ENCODE data around the gene DOCK1. TPM values are rescaled to one million over a fixed set of nuclear protein-coding genes. Genes with fewer than 3 reads are reported as not detected.

DOCK1 gene
- total RNA-seq, 2 experiments from 2014 or later = not detected

DNA sequence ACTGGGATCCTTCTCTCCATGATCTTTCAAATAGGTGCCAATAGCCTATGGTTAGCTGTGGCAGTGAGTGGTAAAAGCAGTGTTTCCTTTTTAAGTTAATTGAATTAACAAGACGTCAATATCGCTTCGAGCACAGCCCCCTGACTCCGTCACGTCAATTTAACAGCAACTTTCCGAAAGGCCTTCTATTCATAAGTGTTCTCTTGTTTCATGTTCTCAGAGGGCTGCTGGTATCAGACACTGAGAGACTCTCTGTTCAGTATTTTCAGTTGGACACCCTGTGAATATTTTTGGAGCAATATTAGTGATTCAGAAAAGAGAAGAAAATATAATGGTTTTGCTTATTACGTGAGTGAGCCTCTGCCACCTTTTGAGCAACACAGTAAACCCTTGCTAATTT is 465.4 kb downstream of the DOCK1 start:
- Histone ChIP-seq H3K27ac (ENCODE audit: low read depth in 1 of 2, low read length in 2 of 2) (no peak overlapping the region), H3K36me3 (ENCODE audit: insufficient read depth, low read length) (no peaks in the 10 kb centered on the region), H3K4me3 (ENCODE audit: low read length) (no peak overlapping the region), H3K4me1 (ENCODE audit: insufficient read depth, low read length) (no peaks in the 10 kb centered on the region), H3K9me3 (ENCODE audit: control insufficient read depth in 1 of 2, insufficient read depth in 1 of 2, low read length in 2 of 2) (no peaks in the 10 kb centered on the region), H3K27me3 (ENCODE audit: control insufficient read depth in 1 of 2, insufficient read depth in 2 of 2, low read length in 2 of 2) (no peaks in the 10 kb centered on the region)
- Mint-ChIP-seq H3K9me3 (no peaks in the 10 kb centered on the region), H3K4me3 (no peak overlapping the region), H3K27me3 (peaks cover 23% of the 10 kb centered on the region), H3K36me3 (ENCODE audit: low read depth) (no peaks in the 10 kb centered on the region), H3K4me1 (ENCODE audit: low read depth) (no peaks in the 10 kb centered on the region), H3K27ac (no peak overlapping the region)
- CTCF ChIA-PET = no interaction called here
- intact Hi-C loops (cut with DNase I, micrococcal nuclease) = no loop called here
- TF ChIP-seq, protein P1, sequence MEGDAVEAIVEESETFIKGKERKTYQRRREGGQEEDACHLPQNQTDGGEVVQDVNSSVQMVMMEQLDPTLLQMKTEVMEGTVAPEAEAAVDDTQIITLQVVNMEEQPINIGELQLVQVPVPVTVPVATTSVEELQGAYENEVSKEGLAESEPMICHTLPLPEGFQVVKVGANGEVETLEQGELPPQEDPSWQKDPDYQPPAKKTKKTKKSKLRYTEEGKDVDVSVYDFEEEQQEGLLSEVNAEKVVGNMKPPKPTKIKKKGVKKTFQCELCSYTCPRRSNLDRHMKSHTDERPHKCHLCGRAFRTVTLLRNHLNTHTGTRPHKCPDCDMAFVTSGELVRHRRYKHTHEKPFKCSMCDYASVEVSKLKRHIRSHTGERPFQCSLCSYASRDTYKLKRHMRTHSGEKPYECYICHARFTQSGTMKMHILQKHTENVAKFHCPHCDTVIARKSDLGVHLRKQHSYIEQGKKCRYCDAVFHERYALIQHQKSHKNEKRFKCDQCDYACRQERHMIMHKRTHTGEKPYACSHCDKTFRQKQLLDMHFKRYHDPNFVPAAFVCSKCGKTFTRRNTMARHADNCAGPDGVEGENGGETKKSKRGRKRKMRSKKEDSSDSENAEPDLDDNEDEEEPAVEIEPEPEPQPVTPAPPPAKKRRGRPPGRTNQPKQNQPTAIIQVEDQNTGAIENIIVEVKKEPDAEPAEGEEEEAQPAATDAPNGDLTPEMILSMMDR (IDR thresholded peaks at IDR 0.05) = no peak
- no peak for DNase-seq
- no peak for ATAC-seq (ENCODE audit: poor library complexity)
- POLR2A ChIA-PET = no interaction called here

DNA sequence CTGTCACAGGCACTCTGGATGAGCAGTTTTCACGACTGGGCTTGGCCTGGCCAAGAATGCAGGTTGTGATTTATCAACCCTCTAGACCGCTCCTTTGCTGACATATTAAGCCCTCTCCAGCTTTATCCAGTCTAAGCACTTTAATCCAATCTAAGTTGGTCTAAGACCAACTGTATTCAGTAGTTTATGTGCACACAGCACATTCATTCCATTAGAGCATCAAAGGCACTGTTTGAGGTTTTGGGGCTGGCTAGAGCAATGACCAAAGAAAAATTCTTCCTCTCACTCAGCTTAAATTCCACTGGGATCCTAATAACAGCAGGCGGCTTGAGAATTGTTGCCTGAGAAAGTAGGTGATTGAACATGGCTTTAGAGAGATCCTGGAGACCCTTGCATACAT is 467.1 kb downstream of the DOCK1 start:
- CTCF ChIA-PET = no interaction called here
- H3K4me1 Mint-ChIP-seq (ENCODE audit: low read depth) = no peaks in the 10 kb centered on the region
- Histone ChIP-seq H3K4me3 (ENCODE audit: low read length) (no peak overlapping the region), H3K27ac (ENCODE audit: low read depth in 1 of 2, low read length in 2 of 2) (no peak overlapping the region), H3K4me1 (ENCODE audit: insufficient read depth, low read length) (no peaks in the 10 kb centered on the region), H3K36me3 (ENCODE audit: insufficient read depth, low read length) (no peaks in the 10 kb centered on the region), H3K27me3 (ENCODE audit: control insufficient read depth in 1 of 2, insufficient read depth in 2 of 2, low read length in 2 of 2) (no peaks in the 10 kb centered on the region), H3K9me3 (ENCODE audit: control insufficient read depth in 1 of 2, insufficient read depth in 1 of 2, low read length in 2 of 2) (no peaks in the 10 kb centered on the region)
- peaks cover 23% of the 10 kb centered on the region for H3K27me3 Mint-ChIP-seq
- DNase-seq (no peak), ATAC-seq (ENCODE audit: poor library complexity) (no peak)
- H3K36me3 Mint-ChIP-seq (ENCODE audit: low read depth) = no peaks in the 10 kb centered on the region
- no peak overlapping the region for H3K27ac Mint-ChIP-seq
- intact Hi-C loops (cut with DNase I, micrococcal nuclease) = no loop called here
- no peak overlapping the region for H3K4me3 Mint-ChIP-seq
- TF ChIP-seq, protein P1 (IDR thresholded peaks at IDR 0.05) = no peak
- POLR2A ChIA-PET = no interaction called here
- no peaks in the 10 kb centered on the region for H3K9me3 Mint-ChIP-seq

DNA sequence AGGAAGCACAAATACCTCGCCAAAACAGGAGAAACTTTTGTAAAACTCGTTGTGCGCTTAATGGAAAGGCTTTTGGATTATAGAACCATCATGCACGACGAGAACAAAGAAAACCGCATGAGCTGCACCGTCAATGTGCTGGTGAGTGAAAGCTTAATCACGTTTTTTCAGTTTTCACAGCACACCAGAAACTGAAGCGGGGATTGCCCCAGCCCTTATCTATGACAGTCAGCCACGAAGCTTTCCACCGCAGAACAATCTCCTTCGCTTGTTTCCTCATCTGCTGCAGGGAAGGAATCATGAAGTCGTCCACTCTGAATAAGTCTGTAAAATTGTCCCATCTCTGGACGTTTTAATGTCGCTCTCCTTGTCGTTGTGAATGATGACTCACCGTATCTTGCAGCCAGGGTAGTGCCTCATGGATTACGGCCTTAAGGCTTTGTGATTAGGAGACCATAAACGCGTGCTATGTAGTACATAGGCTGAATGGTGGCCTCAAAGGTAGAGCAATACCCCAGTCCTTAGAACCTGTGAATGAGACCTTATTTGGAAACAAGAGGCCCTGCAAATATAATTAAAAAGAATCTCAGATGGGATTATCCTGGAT is 468.9 kb downstream of the DOCK1 start:
- H3K9me3 Mint-ChIP-seq = no peaks in the 10 kb centered on the region
- H3K36me3 ChIP-seq (ENCODE audit: insufficient read depth, low read length) = no peaks in the 10 kb centered on the region
- no peaks in the 10 kb centered on the region for H3K4me1 ChIP-seq (ENCODE audit: insufficient read depth, low read length)
- no peak overlapping the region for H3K27ac ChIP-seq (ENCODE audit: low read depth in 1 of 2, low read length in 2 of 2)
- no peak overlapping the region for H3K4me3 ChIP-seq (ENCODE audit: low read length)
- no peak for DNase-seq
- intact Hi-C loops (cut with DNase I, micrococcal nuclease) = no loop called here
- ATAC-seq (ENCODE audit: poor library complexity) = no peak
- CTCF ChIA-PET = no interaction called here
- no peaks in the 10 kb centered on the region for H3K36me3 Mint-ChIP-seq (ENCODE audit: low read depth)
- POLR2A ChIA-PET = no interaction called here
- no peaks in the 10 kb centered on the region for H3K9me3 ChIP-seq (ENCODE audit: control insufficient read depth in 1 of 2, insufficient read depth in 1 of 2, low read length in 2 of 2)
- H3K4me1 Mint-ChIP-seq (ENCODE audit: low read depth) = no peaks in the 10 kb centered on the region
- H3K27ac Mint-ChIP-seq = no peak overlapping the region
- H3K27me3 ChIP-seq (ENCODE audit: control insufficient read depth in 1 of 2, insufficient read depth in 2 of 2, low read length in 2 of 2) = no peaks in the 10 kb centered on the region
- H3K4me3 Mint-ChIP-seq = no peak overlapping the region
- H3K27me3 Mint-ChIP-seq = peaks cover 10% of the 10 kb centered on the region
- TF ChIP-seq, protein P1 (IDR thresholded peaks at IDR 0.05) = no peak
